HG03439 (cell line): Measurements from ENCODE around the gene ZNF787.
A peak's percentile ranks its signal among the peaks of the same experiment; 100 is the strongest.

ENCODE experiments used
- ATAC-seq: cut with Tn5 transposase; IDR thresholded peaks from one replicate; pipeline ENCODE4 v1.9.1; 2021; ENCODE audit warnings: mild to moderate bottlenecking, moderate library complexity; ENCODE audit not compliant: unreplicated experiment

The ZNF787 gene

GRCh38 chr19:56123266-56123891 is 2.3 kb upstream of the ZNF787 start:
- no peak for ATAC-seq

- peak; percentile 29 for ATAC-seq
Observed at GRCh38 chr19:56120371-56121179, 520 bp downstream of the ZNF787 start.

GRCh38 chr19:56120002-56120370 is 1.1 kb downstream of the ZNF787 start:
- no peak for ATAC-seq

- ATAC-seq, result no peak
Observed at GRCh38 chr19:56119582-56119978, 1.5 kb downstream of the ZNF787 start.

GRCh38 chr19:56118666-56119581 is 2.2 kb downstream of the ZNF787 start:
- ATAC-seq, result no peak

GRCh38 chr19:56117889-56118288 is 3.2 kb downstream of the ZNF787 start:
- ATAC-seq, result no peak

- ATAC-seq, result no peak
Observed at GRCh38 chr19:56117376-56117884, 3.7 kb downstream of the ZNF787 start.

- ATAC-seq, result no peak
Observed at GRCh38 chr19:56116606-56117005, 4.5 kb downstream of the ZNF787 start.

GRCh38 chr19:56115490-56115889 is 5.6 kb downstream of the ZNF787 start:
- no peak for ATAC-seq

GRCh38 chr19:56114778-56115110 is 6.4 kb downstream of the ZNF787 start:
- ATAC-seq, result no peak

- no peak for ATAC-seq
Observed at GRCh38 chr19:56114051-56114777, 6.9 kb downstream of the ZNF787 start.

- ATAC-seq, result no peak
Observed at GRCh38 chr19:56113074-56113632, 7.9 kb downstream of the ZNF787 start.

- ATAC-seq, result no peak
Observed at GRCh38 chr19:56112313-56112709, 8.8 kb downstream of the ZNF787 start.

GRCh38 chr19:56111601-56112312 is 9.3 kb downstream of the ZNF787 start:
- ATAC-seq, result peak; percentile 69

- no peak for ATAC-seq
Observed at GRCh38 chr19:56110515-56111448, 10.3 kb downstream of the ZNF787 start.

- ATAC-seq, result no peak
Observed at GRCh38 chr19:56109226-56109625, 11.9 kb downstream of the ZNF787 start.

- ATAC-seq, result no peak
Observed at GRCh38 chr19:56108447-56109195, 12.5 kb downstream of the ZNF787 start.
